ENCODE results near the gene SKAP2.

DNA sequence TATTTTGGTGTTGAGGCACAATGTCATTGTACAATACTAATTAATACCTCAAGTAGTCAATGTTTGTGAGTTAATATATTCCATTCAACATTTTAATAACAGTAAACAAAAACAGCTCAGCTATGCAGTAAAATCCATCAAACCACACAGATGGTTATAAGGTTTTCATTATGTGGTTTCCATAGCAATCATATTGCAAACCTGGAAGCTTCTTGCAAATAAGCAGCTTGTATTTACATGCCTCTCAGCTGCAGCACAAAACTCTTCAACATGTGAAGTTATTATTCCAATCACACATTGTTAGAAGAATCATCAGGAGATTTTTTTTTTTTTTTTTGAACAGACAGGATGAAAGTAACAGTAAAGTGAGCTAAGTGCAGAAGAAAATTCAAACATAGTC lies 170.2 kb downstream of the SKAP2 start:
- TF ChIP-seq SUZ12 (IDR thresholded peaks at IDR 0.05; ENCODE audit: extremely low read depth, insufficient read depth, insufficient read length) (no peak), ZNF274 (IDR thresholded peaks at IDR 0.05; ENCODE audit: low read depth, low read length) (no peak)

Data from NT2/D1 (cell line).